Heart left ventricle (tissue), 16 donors: ENCODE data around the gene COBL. TPM values are rescaled to one million over a fixed set of nuclear protein-coding genes. Genes with fewer than 3 reads are reported as not detected.

Experiments
- ATAC-seq, 4 donors: fragments of 200-7000 bp; cut with Tn5 transposase; one replicate each; pipeline ENCODE4 v1.9.1; 2020 to 2022; ENCODE audit warnings: moderate library complexity in 4 of 4, mild to moderate bottlenecking in 3 of 4, moderate number of reproducible peaks in 1 of 4
- DNase-seq, 5 donors: peaks; one replicate each; pipeline ENCODE4 v3.0.0-alpha.2; 2020
- H3K27ac ChIP-seq, 12 donors: fragments of 200-600 bp; sonication (generic) in 4 of 12; one replicate each; pipeline versions ENCODE4 v1.5.0 to v1.8.0; 2016 to 2022; ENCODE audit warnings: mild to moderate bottlenecking in 2 of 12
- H3K27me3 ChIP-seq, 9 donors: fragments of 200-600 bp; sonication (generic) in 2 of 9; one replicate each; pipeline versions ENCODE4 v1.5.1 to v1.8.0; 2016 to 2022; ENCODE audit warnings: mild to moderate bottlenecking in 3 of 9
- H3K36me3 ChIP-seq, 9 donors: fragments of 200-600 bp; sonication (generic) in 2 of 9; one replicate each; pipeline versions ENCODE4 v1.5.0 to v1.8.0; 2018 to 2022; ENCODE audit warnings: mild to moderate bottlenecking in 2 of 9
- H3K4me1 ChIP-seq, 12 donors: fragments of 200-600 bp; sonication (generic) in 4 of 12; one replicate each; pipeline versions ENCODE4 v1.5.0 to v1.8.0; 2016 to 2022; ENCODE audit warnings: mild to moderate bottlenecking in 3 of 12
- H3K4me3 ChIP-seq, 12 donors: fragments of 200-600 bp; sonication (generic) in 4 of 12; one replicate each; pipeline versions ENCODE4 v1.5.0 to v1.8.0; 2017 to 2022; ENCODE audit warnings: mild to moderate bottlenecking in 9 of 12, moderate library complexity in 4 of 12
- H3K9me3 ChIP-seq, 12 donors: fragments of 200-600 bp; sonication (generic) in 4 of 12; one replicate each; pipeline versions ENCODE4 v1.5.0 to v1.8.0; 2016 to 2022; ENCODE audit warnings: mild to moderate bottlenecking in 1 of 12
- CTCF ChIP-seq, 12 donors: fragments of 200-600 bp; sonication (generic) in 4 of 12; IDR thresholded peaks; one replicate each; pipeline versions ENCODE4 v1.5.0 to v1.8.0; 2018 to 2022; ENCODE audit warnings: antibody characterized with exemption in 12 of 12, mild to moderate bottlenecking in 5 of 12
- POLR2A ChIP-seq, 2 donors: fragments of 450-650 bp; IDR thresholded peaks; one replicate each; pipeline ENCODE4 v1.6.1; 2017; ENCODE audit warnings: antibody characterized with exemption in 2 of 2, mild to moderate bottlenecking in 2 of 2, moderate library complexity in 2 of 2
- WGBS, 4 donors: extraction: QIAGEN DNeasy Blood & Tissue Kit in 2 of 4; methylation state at CpG; one replicate each; pipeline versions ENCODE4 v1.1.5 to v1.1.7; 2013 to 2018; 5-methylcytosine and 5-hydroxymethylcytosine counted together
- intact Hi-C, 10 donors: fragments of 100-400 bp; cut with DNase I; formaldehyde crosslinking; loops; one replicate each; pipeline versions ENCODE4 v1.11.1 to v1.14.2; 2022
- polyA plus RNA-seq, 2 donors: library from polyadenylated mRNA; stranded (reverse); fragments of 200-250 nt; gene quantifications; one replicate each; pipeline ENCODE4 v1.2.3, GENCODE V29; 2013
- total RNA-seq, 9 donors: library from RNA; depleted of rRNA in 2 of 9; stranded (reverse); fragments of >200 nt in 2 of 9; fragmentation: NEBNext Ultra II Directional in 3 of 9; extraction: Animal tissue kit (Norgen Biotek cat#: 25700) in 3 of 9; gene quantifications; one replicate each; pipeline versions ENCODE4 v1.1.0 to v1.2.4, GENCODE V29; 2016 to 2023
- donor health status: ischemic (EF 13 %, LVEDD 7.1; RV severe dilation, severe dysfunction).
- donor health status: healthy with polysubstance abuse.
- donor health status: DM: no; HTN: yes; CAD: no.
- donor health status: DM: no; HTN: no; CAD: no.
- donor health status: ischemic (EF 25% LVEDD 6.9; RV normal size, moderate dysfunction).
- donor health status: ischemic (EF 25% LVEDD 5.7; RV mildly dilated, moderate dysfunction).
- donor health status: healthy.
- donor health status: DM: yes; HTN: yes; CAD: no.
- donor health status: ischemic (EF 35%, LVEDD 5.7; RV mildly dilated, moderate dysfunction).
- donor health status: nonischemic (EF 11% LVEDD 7.7; RV severe dilation, severe dysfunction).
- donor health status: DM: yes; HTN: yes; CAD: no.
- donor health status: PGD.
- donor health status: ischemic (EF 29% LVEDD 5.4; RV normal size, mild dysfunction).
- donor health status: nonischemic (EF 23%, LVEDD 6.1; RV moderate dilation, normal function).

COBL gene
- total and polyA plus RNA-seq, 11 donors, result 25.9 to 123 (median 80.4) TPM

- Histone ChIP-seq H3K27ac (no peak overlapping the region), H3K4me3 (no peak overlapping the region), H3K36me3 (no peaks in the 10 kb centered on the region), H3K4me1 (peaks cover 0 to 36% (median 4%) of the 10 kb centered on the region in 12 donors), H3K27me3 (no peaks in the 10 kb centered on the region), H3K9me3 (no peaks in the 10 kb centered on the region)
- no peak for TF ChIP-seq CTCF (IDR thresholded peaks at IDR 0.05)
- no peak for TF ChIP-seq POLR2A (IDR thresholded peaks at IDR 0.05)
- intact Hi-C loops, result loop anchor here in 6 of 10 donors (5.0 to 10.0 kb wide), 5 partner anchors 67 to 117 kb away; partner anchors contain the start of gene COBL (in 1 of the 6)
- no peak for DNase-seq
- no peak for ATAC-seq
- 71 to 76% (median 73%) methylated on average over 2 of the region's 2 CpGs for WGBS, 4 donors
Measured at GRCh38 chr7:51250512-51250911, 66.1 kb downstream of the COBL start.

- WGBS, 4 donors, result 81 to 95% (median 94%) methylated on average over 3 of the region's 3 CpGs
- no peak for ATAC-seq
Measured at GRCh38 chr7:51249991-51250390, 66.6 kb downstream of the COBL start.

GRCh38 chr7:51249187-51249945 lies 67.2 kb downstream of the COBL start:
- H3K36me3 ChIP-seq, result no peaks in the 10 kb centered on the region
- TF ChIP-seq CTCF (IDR thresholded peaks at IDR 0.05) (no peak), POLR2A (IDR thresholded peaks at IDR 0.05) (no peak)
- H3K27ac ChIP-seq, result no peak overlapping the region
- no peak for DNase-seq
- peaks cover 0 to 37% (median 4%) of the 10 kb centered on the region in 12 donors for H3K4me1 ChIP-seq
- ATAC-seq, result no peak
- 76 to 87% (median 80%) methylated on average over 5 of the region's 5 CpGs for WGBS, 4 donors
- no peak overlapping the region for H3K4me3 ChIP-seq
- H3K9me3 ChIP-seq, result no peaks in the 10 kb centered on the region
- no peaks in the 10 kb centered on the region for H3K27me3 ChIP-seq
- intact Hi-C loops, result loop anchor here in 4 of 10 donors (5.0 kb wide), 3 partner anchors 58 to 108 kb away; no protein-coding TSS in a partner anchor

More at GRCh38 chr7:51249991-51250390, 66.6 kb downstream of the COBL start:
- peaks cover 0 to 37% (median 4%) of the 10 kb centered on the region in 12 donors for H3K4me1 ChIP-seq
- no peak overlapping the region for H3K27ac ChIP-seq
- TF ChIP-seq POLR2A (IDR thresholded peaks at IDR 0.05) (no peak), CTCF (IDR thresholded peaks at IDR 0.05) (no peak)
- H3K4me3 ChIP-seq, result no peak overlapping the region
- intact Hi-C loops, result loop anchor here in 7 of 10 donors (5.0 to 10.0 kb wide), 7 partner anchors 57 to 117 kb away; partner anchors contain the start of gene COBL (in 1 of the 7)
- H3K36me3 ChIP-seq, result no peaks in the 10 kb centered on the region
- no peaks in the 10 kb centered on the region for H3K9me3 ChIP-seq
- no peak for DNase-seq
- H3K27me3 ChIP-seq, result no peaks in the 10 kb centered on the region
